BJ (cell line): ENCODE data around the gene PPM1B. TPM values are rescaled to one million over a fixed set of nuclear protein-coding genes. Genes with fewer than 3 reads are reported as not detected.
"Not testable (repeated sequence)": the region's sequence is repeated elsewhere in the genome, so short reads cannot be mapped to it uniquely, and the experiment has no call there.

Experiments
- CTCF ChIA-PET: fragments of 350-600 bp; formaldehyde crosslinking; extraction: SDS; loops from one replicate; lab custom pipeline; 2021; ENCODE audit warnings: antibody characterized with exemption, inconsistent platforms; lab: Yijun Ruan, JAX
- POLR2A ChIA-PET: fragments of 300-600 bp; sonication (Branson Sonifier 250); formaldehyde crosslinking; extraction: SDS; loops from one replicate; lab custom pipeline; 2021; ENCODE audit warnings: antibody characterized with exemption; lab: Charles Lee
- DNase-seq: peaks from one replicate; pipeline ENCODE4 v3.0.0-alpha.2; 2011; ENCODE audit warnings: low read depth
- H3K27me3 ChIP-seq: 2 replicates; pipeline ENCODE4 v1.6.0; 2011; ENCODE audit warnings: low read length; ENCODE audit not compliant: control insufficient read depth, insufficient read depth
- H3K36me3 ChIP-seq: 2 replicates; pipeline ENCODE4 v1.5.1; 2011; ENCODE audit warnings: low read length; ENCODE audit not compliant: control insufficient read depth, insufficient read depth
- H3K4me3 ChIP-seq: 2 replicates; pipeline ENCODE4 v1.5.1; 2011; ENCODE audit warnings: low read depth, mild to moderate bottlenecking, control low read depth, low read length
- CTCF ChIP-seq: IDR thresholded peaks from 2 replicates; pipeline ENCODE4 v1.5.1; 2011; ENCODE audit warnings: low read depth, mild to moderate bottlenecking, control low read depth, inconsistent platforms, low read length, moderate library complexity; ENCODE audit not compliant: insufficient read depth
- polyA plus RNA-seq: library from polyadenylated mRNA; depleted of rRNA; stranded (reverse); fragments of >200 nt; gene quantifications from 2 replicates; pipeline ENCODE4 v1.2.3, GENCODE V29; 2011

Gene PPM1B
- polyA plus RNA-seq, 1 experiment, result 8.2 TPM

GRCh38 chr2:44126106-44126797 lies 42.4 kb upstream of the PPM1B start:
- DNase-seq, result no peak
- ChIA-PET POLR2A (no interaction called here), CTCF (no interaction called here)
- no peak overlapping the region for H3K4me3 ChIP-seq
- TF ChIP-seq CTCF, result no peak
- H3K36me3 ChIP-seq, result no peaks in the 10 kb centered on the region
- no peaks in the 10 kb centered on the region for H3K27me3 ChIP-seq

GRCh38 chr2:44130441-44130840 lies 38.2 kb upstream of the PPM1B start:
- ChIA-PET CTCF (interaction anchor here (0.6 to 1.1 kb wide), 4 partner anchors 10 to 26 kb away, joined by 3 to 4 read pairs (median 4); no protein-coding TSS in a partner anchor), POLR2A (no interaction called here)
- TF ChIP-seq CTCF, result no peak
- H3K27me3 ChIP-seq, result no peaks in the 10 kb centered on the region
- peak; percentile 25 for DNase-seq
- no peak overlapping the region for H3K4me3 ChIP-seq
- no peaks in the 10 kb centered on the region for H3K36me3 ChIP-seq

- POLR2A ChIA-PET, result no interaction called here
- no peak for DNase-seq
- CTCF ChIA-PET, result interaction anchor here (1.1 kb wide), 1 partner anchor 11 kb away, joined by 4 read pairs; no protein-coding TSS in a partner anchor
- Histone ChIP-seq H3K27me3 (no peaks in the 10 kb centered on the region), H3K36me3 (no peaks in the 10 kb centered on the region), H3K4me3 (no peak overlapping the region)
- no peak for TF ChIP-seq CTCF
These were observed 37.5 kb upstream of the PPM1B start for GRCh38 chr2:44131177-44131576.

- H3K4me3 ChIP-seq, H3K36me3 ChIP-seq, H3K27me3 ChIP-seq, CTCF ChIA-PET, DNase-seq: not testable (repeated sequence)
- POLR2A ChIA-PET, result interaction anchor here (0.6 kb wide), 1 partner anchor 197 kb away, joined by 3 read pairs; no protein-coding TSS in a partner anchor
These were observed 35.1 kb upstream of the PPM1B start for GRCh38 chr2:44133602-44134001.

GRCh38 chr2:44134848-44135247 lies 33.8 kb upstream of the PPM1B start:
- ChIA-PET POLR2A (no interaction called here), CTCF (no interaction called here)
- H3K27me3 ChIP-seq, result no peaks in the 10 kb centered on the region
- no peak overlapping the region for H3K4me3 ChIP-seq
- TF ChIP-seq CTCF, result no peak
- DNase-seq, result no peak
- no peaks in the 10 kb centered on the region for H3K36me3 ChIP-seq

- POLR2A ChIA-PET, result no interaction called here
- Histone ChIP-seq H3K27me3 (no peaks in the 10 kb centered on the region), H3K4me3 (no peak overlapping the region), H3K36me3 (no peaks in the 10 kb centered on the region)
- CTCF ChIA-PET, result no interaction called here
- TF ChIP-seq CTCF, result no peak
- DNase-seq, result no peak
These were observed 33.4 kb upstream of the PPM1B start for GRCh38 chr2:44135296-44135695.
